Measurements from ENCODE around the gene IL1RAPL1.

The IL1RAPL1 gene

DNA sequence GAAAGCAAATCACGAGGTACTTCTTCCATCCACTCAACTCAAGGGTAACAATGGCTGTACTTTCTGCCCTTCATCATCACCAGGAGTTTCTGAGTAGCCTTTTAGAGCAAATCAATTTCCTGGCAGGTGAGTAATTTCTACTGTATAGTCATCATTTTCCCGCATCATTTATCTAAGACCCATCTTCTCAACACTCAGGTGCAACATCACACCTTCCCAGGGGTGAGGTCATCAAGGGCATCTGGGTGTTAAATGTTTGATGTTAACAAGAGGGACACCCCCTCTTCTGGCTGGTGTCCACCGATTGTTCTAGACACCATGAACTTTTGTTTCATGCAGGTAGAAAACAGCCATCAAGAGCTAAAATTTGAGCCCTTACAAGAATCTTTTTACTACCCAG, 1314.8 kb downstream of the IL1RAPL1 start:
- no peak for DNase-seq (ENCODE audit: low read depth)

DNA sequence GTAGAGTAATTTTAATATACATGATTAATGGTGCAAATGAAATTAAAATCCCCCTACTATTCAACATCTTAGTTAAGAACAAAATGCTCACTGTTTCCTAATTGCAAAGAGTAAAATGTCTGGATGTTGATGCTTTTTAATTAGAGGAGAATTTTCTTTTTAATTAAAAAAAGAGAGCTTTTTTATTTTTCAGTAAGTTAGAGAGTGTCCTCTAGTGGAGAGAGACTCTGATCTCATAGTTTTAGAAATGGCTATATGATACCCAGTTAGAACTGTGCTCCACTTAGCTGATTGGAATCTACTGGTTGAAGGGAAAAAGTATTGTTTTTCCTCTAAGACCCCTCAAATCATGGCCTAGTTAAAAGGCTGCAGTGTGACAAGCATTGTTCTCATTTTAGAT, 1316.1 kb downstream of the IL1RAPL1 start:
- DNase-seq (ENCODE audit: low read depth), result no peak

DNA sequence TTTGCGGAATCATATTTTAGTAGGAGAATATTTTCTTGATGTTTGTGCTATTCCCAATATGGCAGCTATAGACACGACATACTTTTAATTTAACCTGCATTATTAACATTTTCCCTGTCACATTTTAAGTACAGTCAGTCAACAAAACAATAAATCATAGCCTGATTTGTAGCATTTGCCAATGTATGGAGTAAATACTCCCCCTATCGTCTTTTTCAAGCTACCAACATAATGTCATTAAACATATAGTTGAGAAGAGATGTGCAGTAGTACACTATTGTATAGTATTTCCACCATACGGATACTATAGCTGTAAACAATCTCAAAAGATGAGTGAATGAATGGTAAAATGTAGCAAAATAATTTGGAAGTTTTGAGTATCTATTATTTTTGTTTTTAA, 1324.4 kb downstream of the IL1RAPL1 start:
- no peak for DNase-seq (ENCODE audit: low read depth)

DNA sequence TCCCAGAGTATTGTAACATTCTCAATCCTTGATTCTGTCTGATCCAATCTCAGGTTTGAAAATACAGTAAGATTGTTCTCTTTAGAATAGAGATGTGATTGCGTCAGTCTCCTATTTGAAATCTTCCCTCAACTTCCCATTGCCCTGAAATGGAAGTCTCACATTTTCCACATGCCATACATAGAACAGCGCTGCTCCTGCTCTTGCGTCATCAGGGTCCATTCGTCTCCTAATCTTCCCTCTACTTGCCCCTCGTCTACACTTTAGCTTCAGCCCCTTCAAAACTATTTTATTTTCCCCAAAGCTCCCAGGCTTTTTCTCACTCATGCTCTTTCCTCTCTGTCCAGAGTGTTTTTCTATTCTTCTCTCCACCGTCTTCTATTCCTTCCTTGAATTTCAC, 1326.4 kb downstream of the IL1RAPL1 start:
- no peak for DNase-seq (ENCODE audit: low read depth)

DNA sequence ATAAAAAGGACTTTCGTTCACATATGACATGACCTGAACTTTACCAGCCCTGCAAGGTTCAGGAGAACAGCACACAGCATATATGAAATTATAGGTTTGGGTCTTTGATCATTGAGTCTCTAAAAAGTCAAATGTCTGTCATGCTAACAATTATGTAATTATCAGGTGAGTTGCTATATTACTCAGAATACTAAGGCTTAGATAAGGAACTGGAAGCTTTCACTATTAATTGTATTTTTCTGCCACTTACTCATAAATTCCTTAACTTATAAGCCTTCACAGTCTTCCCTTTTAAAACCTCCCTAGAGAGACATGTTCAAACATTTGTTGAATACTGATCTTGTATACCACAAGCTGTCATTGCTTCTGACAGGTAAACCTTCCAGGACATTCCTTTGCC, 1335.4 kb downstream of the IL1RAPL1 start:
- DNase-seq (ENCODE audit: low read depth), result no peak

DNA sequence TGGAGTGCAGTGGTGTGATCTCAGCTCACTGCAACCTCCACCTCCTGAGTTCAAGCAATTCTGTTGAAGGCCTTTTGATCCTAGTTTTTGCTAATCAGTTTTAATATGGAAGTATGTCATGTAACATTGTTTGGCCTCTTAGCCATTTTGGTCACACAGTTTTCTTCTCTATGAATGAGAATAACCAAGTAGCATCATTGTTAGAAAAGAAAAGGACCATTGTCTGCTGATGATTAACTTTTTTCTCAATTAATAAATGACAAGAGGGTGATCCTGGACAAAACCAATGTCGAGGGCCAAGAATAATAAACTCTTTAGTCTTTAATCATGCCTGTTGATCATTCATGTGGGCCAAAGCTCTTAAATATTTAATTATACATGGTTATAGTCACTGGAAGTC, 1338.8 kb downstream of the IL1RAPL1 start:
- no peak for DNase-seq (ENCODE audit: low read depth)

DNA sequence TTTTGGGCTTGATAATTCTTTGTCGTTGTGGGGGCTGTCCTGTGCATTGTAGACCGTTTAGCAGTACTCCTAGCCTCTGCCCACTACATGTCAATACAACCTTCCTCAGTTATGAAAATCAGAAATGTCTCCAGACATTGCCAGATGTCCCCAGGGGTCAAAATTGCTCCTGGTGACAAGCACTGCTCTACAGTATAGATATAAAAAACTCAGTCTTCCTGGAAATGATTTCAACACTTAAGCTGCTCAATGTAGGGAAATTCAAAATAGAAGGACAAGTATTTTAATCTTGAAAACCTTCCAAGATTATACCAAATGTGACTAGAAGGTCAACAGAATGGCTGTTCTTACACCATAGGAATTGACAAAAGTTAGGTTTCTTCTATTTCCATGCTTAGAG, 1339.4 kb downstream of the IL1RAPL1 start:
- no peak for DNase-seq (ENCODE audit: low read depth)

DNA sequence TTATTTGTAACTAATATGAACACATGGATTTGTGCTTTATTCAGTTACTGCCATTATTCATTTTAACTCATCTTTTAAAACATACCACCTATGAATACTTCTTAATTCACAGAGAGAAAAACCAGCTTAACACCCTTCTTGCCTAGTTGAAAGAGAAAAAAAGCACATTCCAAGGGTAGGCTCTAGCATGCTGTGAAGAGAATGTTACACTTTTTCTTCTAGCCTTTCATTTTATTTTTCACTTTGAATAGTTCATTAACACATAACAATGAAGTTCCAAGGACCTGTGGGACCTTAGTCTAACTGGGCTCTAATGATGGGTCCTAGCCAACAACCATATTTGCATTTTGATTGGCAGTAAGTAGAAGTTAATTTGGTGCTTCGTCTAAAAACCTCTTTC, 1348.2 kb downstream of the IL1RAPL1 start:
- no peak for DNase-seq (ENCODE audit: low read depth)

DNA sequence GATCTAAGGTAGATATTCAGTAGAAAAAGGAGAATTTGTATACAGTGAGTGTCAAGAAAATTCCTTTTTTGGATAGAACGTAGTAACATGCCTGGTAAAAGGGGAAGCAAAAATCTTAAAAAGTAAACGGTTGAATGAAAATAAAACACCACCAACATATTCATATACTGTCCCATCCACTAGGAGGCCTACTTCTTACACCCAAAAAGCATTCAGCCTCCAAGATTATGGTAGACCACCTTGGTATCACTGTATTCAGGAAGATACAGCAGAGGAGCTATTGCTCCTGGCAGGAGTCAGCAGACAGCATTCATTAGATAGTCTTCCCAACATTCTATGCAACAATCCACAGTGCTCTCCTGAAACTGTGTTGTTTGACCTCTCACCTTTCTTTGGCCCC, 1353.5 kb downstream of the IL1RAPL1 start:
- no peak for DNase-seq (ENCODE audit: low read depth)

DNA sequence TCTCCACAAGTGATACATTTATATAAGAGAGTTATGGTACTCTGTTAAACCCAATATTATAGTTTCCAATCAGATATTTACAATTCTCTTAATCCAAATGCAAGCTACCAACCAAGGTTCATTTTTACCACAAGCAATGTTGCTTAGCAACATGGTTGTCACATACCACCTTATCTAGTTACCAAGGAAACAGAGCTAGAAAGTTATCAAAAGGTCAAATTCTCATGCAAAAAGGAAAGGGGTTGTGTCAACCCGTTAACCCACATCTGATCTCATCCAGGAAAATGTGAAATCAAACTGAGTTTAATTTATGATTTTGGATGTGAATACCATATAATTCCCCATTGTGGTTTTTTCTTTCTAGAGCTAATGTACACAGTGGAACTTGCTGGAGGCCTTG, 1354.0 kb downstream of the IL1RAPL1 start:
- DNase-seq (ENCODE audit: low read depth), result no peak

DNA sequence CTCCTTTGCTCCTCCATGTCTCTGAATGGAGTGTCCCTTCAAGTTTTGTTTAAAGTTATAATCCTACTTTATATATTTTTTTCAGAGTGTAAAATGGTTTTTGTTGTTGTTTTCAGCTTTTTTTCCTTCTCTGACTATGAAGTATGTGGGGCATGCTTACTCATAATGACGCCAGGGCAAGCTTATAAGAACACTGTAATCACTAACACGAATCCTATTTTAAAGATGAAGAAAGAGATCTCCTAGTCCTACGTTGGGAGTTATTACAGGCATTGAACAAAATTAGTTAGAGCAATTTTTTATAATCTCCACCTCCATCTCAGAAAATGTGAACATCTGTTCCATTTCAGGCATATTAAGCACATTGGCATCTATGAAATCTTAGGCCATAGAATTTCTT, 1360.0 kb downstream of the IL1RAPL1 start:
- no peak for DNase-seq (ENCODE audit: low read depth)

DNA sequence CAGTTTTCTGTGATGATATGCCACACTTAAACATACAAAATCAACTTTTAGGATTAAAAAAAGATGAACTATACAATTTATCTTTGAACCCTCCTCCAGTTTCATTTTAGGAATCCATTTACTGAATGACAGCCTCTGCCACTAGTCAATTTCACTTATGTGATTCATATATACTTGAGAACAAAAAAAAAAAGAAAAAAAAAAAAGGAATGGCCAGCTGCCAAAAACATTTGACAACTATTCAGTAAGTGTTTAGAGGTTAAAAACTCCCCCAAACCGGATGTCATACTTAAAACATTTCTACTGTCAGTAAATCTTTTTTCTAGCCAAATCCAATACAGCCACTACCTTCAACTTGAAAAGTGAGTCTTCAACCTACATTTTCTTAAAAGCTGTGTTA, 1361.4 kb downstream of the IL1RAPL1 start:
- no peak for DNase-seq (ENCODE audit: low read depth)

DNA sequence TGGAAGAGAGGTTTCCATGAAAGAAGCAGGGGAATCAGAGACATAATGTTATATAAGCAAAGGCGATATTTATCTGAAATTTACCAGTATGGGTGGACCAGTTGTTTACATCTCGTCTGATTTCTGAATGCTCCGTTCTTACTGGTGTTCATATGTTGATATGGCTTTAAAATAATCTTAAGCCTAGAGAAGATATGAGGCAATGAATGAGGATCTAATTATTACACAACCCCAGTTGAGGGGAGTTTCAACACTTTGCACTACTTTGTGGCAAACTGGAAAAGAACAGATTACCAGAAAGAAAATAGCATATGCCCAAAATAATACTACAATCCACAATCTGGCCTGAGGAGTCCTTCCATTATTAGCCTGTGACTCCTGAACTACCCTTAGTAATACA, 1364.8 kb downstream of the IL1RAPL1 start:
- DNase-seq (ENCODE audit: low read depth), result no peak

DNA sequence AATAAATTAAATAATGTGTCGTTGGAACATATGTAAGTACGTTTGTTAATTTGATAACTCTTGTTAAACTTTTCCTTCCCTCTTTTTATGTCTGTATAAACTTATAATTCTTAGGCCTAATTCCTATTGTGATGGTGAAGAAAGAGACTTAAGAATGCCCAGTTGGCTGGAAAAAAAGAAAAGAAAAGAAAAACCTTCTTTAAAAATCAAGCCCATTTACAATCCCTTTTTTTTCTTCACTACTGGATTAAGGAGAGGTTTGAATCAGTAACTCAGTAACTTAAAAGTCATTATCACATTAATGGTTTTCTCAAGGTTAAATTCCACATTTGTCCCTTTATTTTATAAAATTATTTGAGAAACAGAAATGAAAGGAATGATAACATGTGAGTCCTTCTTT, 1374.8 kb downstream of the IL1RAPL1 start:
- no peak for DNase-seq (ENCODE audit: low read depth)

DNA sequence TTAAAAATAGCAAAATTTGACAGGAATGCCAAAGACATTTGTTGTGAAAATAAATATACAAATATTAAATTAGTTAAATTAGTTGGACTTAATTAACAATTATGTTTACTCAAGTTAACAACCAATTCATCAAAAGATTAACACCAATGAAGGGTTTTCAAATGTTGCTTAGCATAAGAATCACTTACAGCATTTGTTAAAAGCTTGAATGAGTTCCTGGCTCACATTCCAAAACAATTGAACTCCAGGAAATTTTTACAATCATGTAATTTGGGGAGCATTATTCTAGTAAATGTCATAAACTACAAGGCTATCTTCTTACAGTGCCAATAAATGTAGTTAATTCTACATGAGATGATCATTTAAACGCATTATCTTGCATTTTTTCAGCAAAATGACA, 1378.4 kb downstream of the IL1RAPL1 start:
- no peak for DNase-seq (ENCODE audit: low read depth)

DNA sequence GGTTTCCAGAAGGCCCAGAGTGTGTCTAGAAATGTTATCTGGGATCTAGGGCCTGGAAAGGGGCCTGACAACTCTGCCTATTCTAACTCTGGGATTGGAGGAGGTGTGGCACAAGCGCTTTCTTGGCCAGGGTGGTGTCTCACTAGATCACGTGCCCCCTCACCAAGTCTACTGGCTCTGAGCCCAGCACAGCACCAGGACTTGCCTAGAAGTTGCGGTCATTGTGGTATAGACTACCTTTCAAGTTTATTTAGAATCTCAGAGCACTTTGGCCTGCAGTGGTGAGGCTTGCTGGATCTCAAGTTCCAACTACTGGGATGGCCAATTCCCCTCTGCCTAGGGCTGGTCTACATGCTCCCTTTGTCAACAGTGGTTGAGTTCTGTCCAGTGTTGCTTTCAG, 1404.8 kb downstream of the IL1RAPL1 start:
- DNase-seq (ENCODE audit: low read depth), result no peak

DNA sequence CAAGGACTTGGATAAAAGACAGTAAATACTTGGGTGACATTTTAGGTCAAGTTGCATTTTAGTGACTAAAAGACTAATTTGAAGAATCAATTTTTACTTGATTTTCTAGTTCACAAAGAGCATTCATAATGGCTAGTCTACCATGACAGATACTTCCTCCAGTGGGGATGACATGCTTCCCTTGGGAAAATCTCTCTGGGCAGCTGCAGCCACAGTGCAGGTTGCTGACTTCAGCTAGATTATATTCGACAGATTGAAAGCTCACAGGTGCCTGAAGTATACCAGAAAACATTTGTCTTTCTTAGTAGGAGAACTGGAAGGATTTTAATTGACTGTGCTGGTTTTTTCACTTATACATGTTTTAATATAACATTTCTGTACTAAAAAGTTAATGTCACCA, 1418.6 kb downstream of the IL1RAPL1 start:
- no peak for DNase-seq (ENCODE audit: low read depth)

Measured in CMK (cell line).